A673 (cell line): ENCODE data around the gene BASP1. TPM values are rescaled to one million over a fixed set of nuclear protein-coding genes. Genes with fewer than 3 reads are reported as not detected.
A peak's percentile ranks its signal among the peaks of the same experiment; 100 is the strongest.

Source experiments
- BruUV-seq: library from RNA; stranded (reverse); fragments of 400-500 nt; replicated peaks from 2 replicates; lab custom pipeline; 2021; lab: Mats Ljungman, UMichigan
- CTCF ChIA-PET: fragments of 300-600 bp; sonication (Branson Sonifier 250); formaldehyde crosslinking; loops from one replicate; lab custom pipeline; 2022; ENCODE audit warnings: antibody characterized with exemption; lab: Charles Lee
- POLR2A ChIA-PET: fragments of 300-600 bp; sonication (Branson Sonifier 250); formaldehyde crosslinking; loops from one replicate; lab custom pipeline; 2022; ENCODE audit warnings: antibody characterized with exemption; ENCODE audit not compliant: low non-redundant PET; lab: Charles Lee
- DNase-seq: peaks from one replicate; pipeline ENCODE4 v3.0.0-alpha.2; 2015; ENCODE audit warnings: low spot score
- H3K27ac ChIP-seq: fragments of 200-600 bp; sonication (generic); 2 replicates; pipeline ENCODE4 v1.5.1; 2016; ENCODE audit warnings: mixed run types, low read depth, mild to moderate bottlenecking, mixed read lengths, antibody characterized with exemption, low read length; ENCODE audit not compliant: poor library complexity, severe bottlenecking
- H3K27me3 ChIP-seq: fragments of 200-600 bp; sonication (generic); replicated peaks from 2 replicates; pipeline ENCODE4 v1.6.1; 2017; ENCODE audit warnings: mixed run types, low read depth, mild to moderate bottlenecking, mixed read lengths, antibody characterized with exemption, low read length; ENCODE audit not compliant: insufficient read depth, poor library complexity
- H3K36me3 ChIP-seq: fragments of 200-600 bp; sonication (generic); 2 replicates; pipeline ENCODE4 v1.6.1; 2016; ENCODE audit warnings: mixed run types, mild to moderate bottlenecking, mixed read lengths, antibody characterized with exemption, low read length; ENCODE audit not compliant: insufficient read depth, poor library complexity, severe bottlenecking
- H3K4me1 ChIP-seq: fragments of 200-600 bp; sonication (generic); 2 replicates; pipeline ENCODE4 v1.6.1; 2017; ENCODE audit warnings: mixed run types, mild to moderate bottlenecking, mixed read lengths, antibody characterized with exemption, low read length; ENCODE audit not compliant: insufficient read depth, poor library complexity, severe bottlenecking
- H3K4me3 ChIP-seq: fragments of 200-600 bp; sonication (generic); 2 replicates; pipeline ENCODE4 v1.5.1; 2016; ENCODE audit warnings: low read depth, mixed run types, mild to moderate bottlenecking, mixed read lengths, low read length; ENCODE audit not compliant: poor library complexity, severe bottlenecking
- H3K9me3 ChIP-seq: fragments of 200-600 bp; sonication (generic); 2 replicates; pipeline ENCODE4 v1.6.1; 2016; ENCODE audit warnings: mixed run types, low read depth, mild to moderate bottlenecking, mixed read lengths, antibody characterized with exemption, low read length; ENCODE audit not compliant: poor library complexity, severe bottlenecking
- EZH2 ChIP-seq: fragments of 200-600 bp; sonication (generic); IDR thresholded peaks from 2 replicates; pipeline ENCODE4 v1.6.1; 2017; ENCODE audit warnings: borderline replicate concordance, low read depth, mild to moderate bottlenecking, mixed read lengths, antibody characterized with exemption, low read length; ENCODE audit not compliant: poor library complexity, severe bottlenecking
- intact Hi-C: fragments of 100-400 bp; cut with micrococcal nuclease; formaldehyde crosslinking; loops from one replicate; pipeline ENCODE4 v1.10.0; 2022; ENCODE audit not compliant: unreplicated experiment
- total RNA-seq: library from RNA; stranded (reverse); gene quantifications from 2 replicates; pipeline ENCODE4 v1.2.3, GENCODE V29; 2021
- TF ChIP-seq, protein P1 (sequence below): fragments of 300-800, 200-600 bp; sonication (generic); conservative IDR thresholded peaks from 2 replicates; pipeline ENCODE4 v1.5.1; 2017; ENCODE audit warnings: low read depth, mild to moderate bottlenecking, antibody characterized with exemption, low read length, moderate library complexity, mixed read lengths

The BASP1 gene
- total RNA-seq, 1 experiment from 2014 or later: 394 TPM

DNA sequence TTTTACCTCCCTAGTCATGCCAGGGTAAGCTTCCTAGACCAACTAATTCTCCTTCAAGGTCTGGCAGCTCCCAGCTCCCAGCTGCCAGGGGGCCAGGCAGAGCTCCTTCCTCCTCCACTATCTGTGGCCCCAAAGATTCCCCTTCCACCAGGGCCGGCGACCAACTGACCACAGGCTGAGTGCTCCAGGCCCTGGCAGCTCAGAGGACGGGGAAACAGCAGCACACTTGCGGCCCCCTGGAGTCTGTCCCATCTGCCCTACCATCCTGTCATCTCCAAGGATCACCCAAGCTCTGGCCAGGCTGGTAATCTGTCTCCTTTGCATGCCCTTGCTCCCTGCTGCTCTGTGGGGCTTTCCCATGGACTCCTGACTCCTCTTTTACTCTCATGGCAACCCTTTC lies 31.2 kb upstream of the BASP1 start:
- H3K4me3 ChIP-seq: no peak overlapping the region
- H3K4me1 ChIP-seq: peaks cover 25% of the 10 kb centered on the region
- peaks cover 7% of the 10 kb centered on the region for H3K36me3 ChIP-seq
- no peaks in the 10 kb centered on the region for H3K9me3 ChIP-seq
- no peak for DNase-seq
- intact Hi-C loops: no loop called here
- no TSS peak for BruUV-seq
- H3K27me3 ChIP-seq: no peaks in the 10 kb centered on the region
- CTCF ChIA-PET: no interaction called here
- no peak for TF ChIP-seq EZH2
- TF ChIP-seq, protein P1, sequence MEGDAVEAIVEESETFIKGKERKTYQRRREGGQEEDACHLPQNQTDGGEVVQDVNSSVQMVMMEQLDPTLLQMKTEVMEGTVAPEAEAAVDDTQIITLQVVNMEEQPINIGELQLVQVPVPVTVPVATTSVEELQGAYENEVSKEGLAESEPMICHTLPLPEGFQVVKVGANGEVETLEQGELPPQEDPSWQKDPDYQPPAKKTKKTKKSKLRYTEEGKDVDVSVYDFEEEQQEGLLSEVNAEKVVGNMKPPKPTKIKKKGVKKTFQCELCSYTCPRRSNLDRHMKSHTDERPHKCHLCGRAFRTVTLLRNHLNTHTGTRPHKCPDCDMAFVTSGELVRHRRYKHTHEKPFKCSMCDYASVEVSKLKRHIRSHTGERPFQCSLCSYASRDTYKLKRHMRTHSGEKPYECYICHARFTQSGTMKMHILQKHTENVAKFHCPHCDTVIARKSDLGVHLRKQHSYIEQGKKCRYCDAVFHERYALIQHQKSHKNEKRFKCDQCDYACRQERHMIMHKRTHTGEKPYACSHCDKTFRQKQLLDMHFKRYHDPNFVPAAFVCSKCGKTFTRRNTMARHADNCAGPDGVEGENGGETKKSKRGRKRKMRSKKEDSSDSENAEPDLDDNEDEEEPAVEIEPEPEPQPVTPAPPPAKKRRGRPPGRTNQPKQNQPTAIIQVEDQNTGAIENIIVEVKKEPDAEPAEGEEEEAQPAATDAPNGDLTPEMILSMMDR: no peak
- H3K27ac ChIP-seq: peak overlapping the region; percentile 26
- POLR2A ChIA-PET: no interaction called here

DNA sequence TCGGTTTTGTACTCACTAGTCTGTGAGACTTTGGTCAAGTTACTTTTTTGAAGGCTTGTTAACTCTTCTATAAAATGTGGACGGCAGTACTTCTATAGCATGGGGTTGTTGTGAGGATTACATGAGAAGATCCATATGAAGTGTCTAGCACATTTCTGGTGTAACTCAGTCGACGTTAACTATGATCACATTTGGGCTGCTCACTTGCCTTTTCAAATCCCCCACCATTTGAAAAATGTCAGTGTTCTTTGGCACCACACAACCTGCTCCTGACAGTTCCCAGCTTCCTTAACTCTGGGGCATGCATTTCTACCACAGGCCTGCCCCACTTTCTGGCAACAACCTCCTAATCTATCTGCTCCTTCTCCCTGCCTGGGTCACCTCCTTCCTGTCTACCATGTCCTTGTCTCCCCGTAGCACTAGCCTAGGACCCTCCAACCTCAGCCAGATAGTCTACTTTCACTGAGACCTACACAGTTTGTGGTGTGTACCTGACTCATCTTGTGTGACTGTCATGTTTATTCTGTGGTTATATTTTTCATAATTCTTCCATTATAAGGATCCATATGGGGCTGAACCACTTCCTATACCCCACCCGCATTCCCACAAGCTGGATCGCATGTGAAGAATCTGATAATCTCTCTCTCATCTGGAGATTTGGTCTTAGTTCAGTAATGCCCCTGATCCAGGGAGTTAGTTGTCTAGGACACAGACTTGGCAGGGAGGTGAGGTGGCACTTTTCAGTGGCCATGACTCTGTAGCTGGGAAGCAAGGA lies 30.2 kb upstream of the BASP1 start:
- DNase-seq: no peak
- H3K27me3 ChIP-seq: no peaks in the 10 kb centered on the region
- peaks cover 34% of the 10 kb centered on the region for H3K4me1 ChIP-seq
- H3K27ac ChIP-seq: peak overlapping the region; percentile 79
- no peak overlapping the region for H3K4me3 ChIP-seq
- TF ChIP-seq, protein P1: no peak
- no peak for TF ChIP-seq EZH2
- CTCF ChIA-PET: no interaction called here
- POLR2A ChIA-PET: no interaction called here
- intact Hi-C loops: no loop called here
- H3K9me3 ChIP-seq: no peaks in the 10 kb centered on the region
- no TSS peak for BruUV-seq
- H3K36me3 ChIP-seq: peaks cover 7% of the 10 kb centered on the region

DNA sequence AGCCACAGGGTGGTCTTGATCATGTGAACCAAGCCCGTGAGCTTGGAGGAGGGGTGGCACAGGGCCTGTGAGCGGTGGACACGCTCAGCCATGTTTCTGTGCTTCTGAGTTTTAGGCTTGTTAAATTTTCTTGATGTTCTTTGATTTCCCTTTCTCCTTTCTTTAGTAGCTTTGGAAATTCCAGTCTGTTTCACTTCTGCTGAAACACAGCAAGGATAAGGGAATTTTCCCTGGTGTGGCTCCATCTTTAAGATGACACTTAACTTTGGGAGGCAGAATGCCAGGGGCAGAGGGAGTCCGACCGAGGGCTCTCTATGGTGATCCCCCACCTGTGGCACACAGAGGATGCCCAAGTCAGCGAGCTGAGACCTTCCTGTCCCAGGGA lies 29.7 kb upstream of the BASP1 start:
- H3K4me1 ChIP-seq: peaks cover 39% of the 10 kb centered on the region
- POLR2A ChIA-PET: no interaction called here

More for the DNA sequence above, 29.7 kb upstream of the BASP1 start:
- peak overlapping the region; percentile 79 for H3K27ac ChIP-seq
- no peaks in the 10 kb centered on the region for H3K9me3 ChIP-seq
- CTCF ChIA-PET: no interaction called here
- no peak for DNase-seq
- no TSS peak for BruUV-seq
- TF ChIP-seq EZH2: no peak
- TF ChIP-seq, protein P1: no peak
- peaks cover 7% of the 10 kb centered on the region for H3K36me3 ChIP-seq
- intact Hi-C loops: no loop called here
- no peak overlapping the region for H3K4me3 ChIP-seq
- no peaks in the 10 kb centered on the region for H3K27me3 ChIP-seq
